Measurements from ENCODE around the gene ZNF358. TPM values are rescaled to one million over a fixed set of nuclear protein-coding genes. Genes with fewer than 3 reads are reported as not detected.

The ZNF358 gene
- total RNA-seq, 2 donors from 2014 or later = 20.2 to 44.1 TPM

- Histone ChIP-seq H3K27me3 (no peaks in the 10 kb centered on the region), H3K4me3 (no peak overlapping the region), H3K36me3 (peaks cover 4% of the 10 kb centered on the region)
Measured at GRCh38 chr19:7559102-7559501, 43.2 kb downstream of the ZNF358 start.

DNA sequence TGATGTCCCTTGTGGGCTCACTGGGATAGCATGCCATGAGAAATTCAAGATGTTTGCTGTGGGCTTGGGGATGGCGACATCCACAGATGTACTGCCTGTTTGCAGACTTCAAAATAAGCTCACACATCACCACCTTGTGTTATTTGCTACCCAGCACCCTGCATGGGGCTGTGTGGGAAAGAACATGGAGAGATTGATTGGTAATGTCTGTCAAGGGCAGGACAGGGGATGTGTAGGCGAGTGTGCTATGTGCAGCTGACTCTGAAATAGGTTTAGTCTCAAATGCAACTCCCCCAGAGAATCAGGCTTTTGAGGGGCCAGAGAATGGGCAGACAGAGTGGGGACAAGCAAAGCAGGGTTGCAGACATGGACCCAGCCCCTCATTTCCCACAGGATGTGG is 44.4 kb downstream of the ZNF358 start:
- TF ChIP-seq, protein P1, sequence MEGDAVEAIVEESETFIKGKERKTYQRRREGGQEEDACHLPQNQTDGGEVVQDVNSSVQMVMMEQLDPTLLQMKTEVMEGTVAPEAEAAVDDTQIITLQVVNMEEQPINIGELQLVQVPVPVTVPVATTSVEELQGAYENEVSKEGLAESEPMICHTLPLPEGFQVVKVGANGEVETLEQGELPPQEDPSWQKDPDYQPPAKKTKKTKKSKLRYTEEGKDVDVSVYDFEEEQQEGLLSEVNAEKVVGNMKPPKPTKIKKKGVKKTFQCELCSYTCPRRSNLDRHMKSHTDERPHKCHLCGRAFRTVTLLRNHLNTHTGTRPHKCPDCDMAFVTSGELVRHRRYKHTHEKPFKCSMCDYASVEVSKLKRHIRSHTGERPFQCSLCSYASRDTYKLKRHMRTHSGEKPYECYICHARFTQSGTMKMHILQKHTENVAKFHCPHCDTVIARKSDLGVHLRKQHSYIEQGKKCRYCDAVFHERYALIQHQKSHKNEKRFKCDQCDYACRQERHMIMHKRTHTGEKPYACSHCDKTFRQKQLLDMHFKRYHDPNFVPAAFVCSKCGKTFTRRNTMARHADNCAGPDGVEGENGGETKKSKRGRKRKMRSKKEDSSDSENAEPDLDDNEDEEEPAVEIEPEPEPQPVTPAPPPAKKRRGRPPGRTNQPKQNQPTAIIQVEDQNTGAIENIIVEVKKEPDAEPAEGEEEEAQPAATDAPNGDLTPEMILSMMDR (IDR thresholded peaks at IDR 0.05) = no peak
- no peak overlapping the region for H3K4me3 ChIP-seq
- peaks cover 4% of the 10 kb centered on the region for H3K36me3 ChIP-seq
- H3K4me1 ChIP-seq = no peaks in the 10 kb centered on the region
- H3K27ac ChIP-seq = no peak overlapping the region
- intact Hi-C loops (cut with DNase I) = no loop called here
- H3K9ac ChIP-seq (ENCODE audit: low read depth in 2 of 2, low read length in 2 of 2) = no peak overlapping the region
- no peaks in the 10 kb centered on the region for H3K9me3 ChIP-seq
- DNase-seq = no peak
- H3K27me3 ChIP-seq = no peaks in the 10 kb centered on the region

More at GRCh38 chr19:7559102-7559501, 43.2 kb downstream of the ZNF358 start:
- H3K27ac ChIP-seq = no peak overlapping the region
- no peaks in the 10 kb centered on the region for H3K4me1 ChIP-seq
- no peak overlapping the region for H3K9ac ChIP-seq (ENCODE audit: low read depth in 2 of 2, low read length in 2 of 2)
- DNase-seq = no peak
- TF ChIP-seq, protein P1 (IDR thresholded peaks at IDR 0.05) = no peak
- intact Hi-C loops (cut with DNase I) = no loop called here
- H3K9me3 ChIP-seq = no peaks in the 10 kb centered on the region

DNA sequence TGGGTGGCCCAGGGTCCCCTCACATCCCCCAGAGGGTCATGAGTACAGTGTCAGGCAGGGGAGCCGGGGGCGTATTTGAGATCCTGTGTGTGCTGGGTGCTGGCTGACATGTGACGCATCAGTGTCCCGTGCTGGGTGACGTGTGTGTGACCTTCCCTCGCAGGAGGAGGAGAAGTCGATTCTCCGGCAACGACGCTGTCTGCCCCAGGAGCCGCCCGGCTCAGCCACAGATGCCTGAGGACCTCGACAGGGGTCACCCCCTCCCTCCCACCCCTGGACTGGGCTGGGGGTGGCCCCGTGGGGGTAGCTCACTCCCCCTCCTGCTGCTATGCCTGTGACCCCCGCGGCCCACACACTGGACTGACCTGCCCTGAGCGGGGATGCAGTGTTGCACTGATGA is 45.4 kb downstream of the ZNF358 start:
- Histone ChIP-seq H3K9me3 (no peaks in the 10 kb centered on the region), H3K27ac (no peak overlapping the region), H3K4me1 (no peaks in the 10 kb centered on the region), H3K36me3 (peaks cover 4% of the 10 kb centered on the region), H3K27me3 (no peaks in the 10 kb centered on the region), H3K4me3 (no peak overlapping the region), H3K9ac (ENCODE audit: low read depth in 2 of 2, low read length in 2 of 2) (no peak overlapping the region)
- DNase-seq = no peak
- TF ChIP-seq, protein P1 (IDR thresholded peaks at IDR 0.05) = no peak
- intact Hi-C loops (cut with DNase I) = no loop called here

DNA sequence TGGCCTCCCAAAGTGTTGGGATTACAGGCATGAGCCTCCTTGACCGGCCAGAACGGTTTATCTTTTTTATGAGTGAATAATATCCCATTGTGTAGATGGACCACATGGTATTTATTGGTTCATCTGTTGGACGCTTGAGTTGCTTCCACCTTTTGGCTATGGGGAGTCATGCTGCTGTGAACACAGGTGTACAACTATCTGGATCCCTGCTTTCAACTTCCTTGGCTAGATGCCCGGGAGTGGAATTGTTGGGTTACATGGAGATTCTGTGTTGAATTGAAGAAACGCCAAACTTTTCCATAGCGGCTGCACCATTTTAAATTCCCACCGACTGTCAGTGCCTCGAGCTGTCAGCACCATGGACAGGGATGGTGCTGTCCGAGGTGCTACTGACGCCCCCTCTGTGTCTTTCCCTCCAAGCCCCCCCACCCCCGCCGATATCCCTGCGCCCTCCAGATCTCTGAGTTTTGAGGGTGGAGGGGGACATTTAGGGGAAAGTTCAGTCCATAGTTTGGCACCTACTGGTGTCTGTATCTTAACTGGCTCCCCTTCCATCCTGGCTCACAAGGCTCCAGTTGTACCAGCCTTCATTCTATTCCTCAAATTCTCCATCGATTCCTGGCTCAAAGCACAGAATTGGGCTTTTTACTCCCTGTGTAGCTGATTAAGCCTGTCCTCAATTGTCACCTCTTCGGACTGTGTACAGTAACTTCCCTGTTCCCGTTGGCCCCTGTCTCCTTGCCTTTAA is 46.9 kb downstream of the ZNF358 start:
- H3K4me1 ChIP-seq = no peaks in the 10 kb centered on the region
- no peak overlapping the region for H3K9ac ChIP-seq (ENCODE audit: low read depth in 2 of 2, low read length in 2 of 2)
- no peak overlapping the region for H3K27ac ChIP-seq
- no peaks in the 10 kb centered on the region for H3K36me3 ChIP-seq
- no peaks in the 10 kb centered on the region for H3K9me3 ChIP-seq
- TF ChIP-seq, protein P1 (IDR thresholded peaks at IDR 0.05) = no peak
- no peak overlapping the region for H3K4me3 ChIP-seq
- DNase-seq = no peak
- H3K27me3 ChIP-seq = no peaks in the 10 kb centered on the region
- intact Hi-C loops (cut with DNase I) = no loop called here

GRCh38 chr19:7564866-7565265 is 49.0 kb downstream of the ZNF358 start:
- DNase-seq = no peak
- no peak overlapping the region for H3K27ac ChIP-seq
- H3K4me3 ChIP-seq = no peak overlapping the region
- H3K9me3 ChIP-seq = no peaks in the 10 kb centered on the region
- H3K27me3 ChIP-seq = no peaks in the 10 kb centered on the region
- no peaks in the 10 kb centered on the region for H3K36me3 ChIP-seq
- H3K9ac ChIP-seq (ENCODE audit: low read depth in 2 of 2, low read length in 2 of 2) = no peak overlapping the region
- TF ChIP-seq, protein P1 (IDR thresholded peaks at IDR 0.05) = no peak
- intact Hi-C loops (cut with DNase I) = no loop called here
- H3K4me1 ChIP-seq = no peaks in the 10 kb centered on the region

Measured in colonic mucosa (tissue), 4 donors.